ENCODE data around the gene GTF3C2. TPM values are rescaled to one million over a fixed set of nuclear protein-coding genes. Genes with fewer than 3 reads are reported as not detected.
A peak's percentile ranks its signal among the peaks of the same experiment; 100 is the strongest.

The GTF3C2 gene
- total RNA-seq, 1 experiment from 2014 or later: 79.0 TPM

DNA sequence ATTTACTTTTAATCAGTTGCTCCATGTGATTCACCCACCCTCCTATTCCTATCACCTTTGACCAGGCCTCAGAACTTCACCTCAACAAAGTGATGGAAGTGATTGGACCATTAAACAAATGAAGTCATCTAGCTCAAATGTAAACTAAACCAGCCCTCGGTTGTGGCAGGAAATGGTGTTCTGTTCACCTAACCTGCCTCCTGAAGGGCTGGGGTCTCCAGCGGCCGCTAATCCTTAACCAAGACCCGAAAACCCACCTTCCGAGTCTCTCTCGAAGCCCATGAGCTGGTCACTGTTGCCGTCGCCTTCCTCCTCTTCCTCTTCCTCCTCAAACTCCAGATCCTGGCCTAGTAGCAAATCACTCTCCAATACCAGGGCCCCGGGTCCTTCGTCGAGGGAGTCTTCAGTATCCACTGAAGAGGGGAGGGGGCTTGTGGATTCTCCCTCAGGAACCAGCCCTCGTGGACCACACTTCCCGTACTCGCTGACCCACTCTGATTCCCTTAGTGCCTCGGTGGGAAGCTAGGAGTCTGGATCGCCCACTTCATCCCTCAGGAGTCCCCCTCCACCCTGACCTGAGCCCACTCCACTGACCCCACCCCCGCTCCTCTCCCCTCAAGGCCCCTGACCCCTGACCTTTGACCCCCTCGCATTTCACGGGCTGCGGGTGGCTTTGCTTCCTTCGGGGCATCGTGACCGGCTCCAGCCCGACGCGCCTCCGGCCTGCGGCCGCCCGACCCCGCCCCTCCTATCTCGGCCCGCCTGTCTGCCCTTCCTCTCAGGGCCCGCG lies 23.5 kb upstream of the GTF3C2 start:
- Histone ChIP-seq H3K36me3 (ENCODE audit: insufficient read depth, low read length) (peaks cover 24% of the 10 kb centered on the region; the same call in 1 of the 2 replicates), H3K9ac (ENCODE audit: low read length) (peak overlapping the region; percentile 80), H2AFZ (ENCODE audit: low read length) (no peak overlapping the region), H3K9me2 (replicated peaks; ENCODE audit: insufficient read depth, low read length) (no peaks in the 10 kb centered on the region), H4K20me1 (ENCODE audit: insufficient read depth, low read depth, low read length) (no peaks in the 10 kb centered on the region), H3K79me2 (ENCODE audit: low read length) (no peaks in the 10 kb centered on the region), H3K27me3 (ENCODE audit: low read length) (no peaks in the 10 kb centered on the region), H3K9me3 (ENCODE audit: low read length) (no peaks in the 10 kb centered on the region), H3K4me2 (ENCODE audit: low read depth, low read length, poor library complexity, severe bottlenecking) (peak overlapping the region; percentile 66), H3K4me1 (ENCODE audit: low read length) (peaks cover 20% of the 10 kb centered on the region), H3K4me3 (ENCODE audit: low read length) (peak overlapping the region; percentile 75), H3K27ac (ENCODE audit: low read length) (peak overlapping the region; percentile 26)
- no peak for DNase-seq

DNA sequence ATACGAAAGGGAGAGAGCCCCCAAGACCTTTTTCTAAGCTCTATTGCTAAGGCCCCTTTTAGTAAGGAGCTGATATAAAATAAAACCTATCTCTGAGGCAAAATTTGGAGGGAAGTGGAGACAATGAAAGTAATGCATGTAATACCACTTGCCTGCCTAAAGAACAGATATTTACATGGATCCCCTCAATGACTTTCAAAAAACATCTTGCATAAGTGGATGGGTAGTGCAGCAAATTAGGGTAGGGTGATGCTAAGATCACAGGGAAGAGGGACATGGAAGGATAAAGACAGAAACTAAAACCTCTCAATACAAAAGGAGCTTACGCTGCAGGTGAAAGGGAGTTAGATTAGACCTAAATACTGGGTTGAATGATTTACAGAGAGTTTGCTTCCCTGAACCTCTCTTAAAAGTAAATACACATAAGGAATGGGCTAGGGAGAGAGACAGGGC lies 22.8 kb upstream of the GTF3C2 start:
- Histone ChIP-seq H3K27ac (ENCODE audit: low read length) (peak overlapping the region; percentile 26), H3K4me1 (ENCODE audit: low read length) (peaks cover 20% of the 10 kb centered on the region), H3K4me3 (ENCODE audit: low read length) (peak overlapping the region; percentile 75; the same call in 1 of the 2 replicates), H3K36me3 (ENCODE audit: insufficient read depth, low read length) (peaks cover 22% of the 10 kb centered on the region; the same call in 1 of the 2 replicates), H2AFZ (ENCODE audit: low read length) (no peak overlapping the region), H3K9me3 (ENCODE audit: low read length) (no peaks in the 10 kb centered on the region), H3K27me3 (ENCODE audit: low read length) (no peaks in the 10 kb centered on the region), H3K4me2 (ENCODE audit: low read depth, low read length, poor library complexity, severe bottlenecking) (peak overlapping the region; percentile 66), H3K9me2 (replicated peaks; ENCODE audit: insufficient read depth, low read length) (no peaks in the 10 kb centered on the region), H3K79me2 (ENCODE audit: low read length) (no peaks in the 10 kb centered on the region), H3K9ac (ENCODE audit: low read length) (peak overlapping the region; percentile 80), H4K20me1 (ENCODE audit: insufficient read depth, low read depth, low read length) (no peaks in the 10 kb centered on the region)
- DNase-seq: no peak

- Histone ChIP-seq H3K9me3 (ENCODE audit: low read length) (no peaks in the 10 kb centered on the region), H4K20me1 (ENCODE audit: insufficient read depth, low read depth, low read length) (no peaks in the 10 kb centered on the region), H3K36me3 (ENCODE audit: insufficient read depth, low read length) (peaks cover 26% of the 10 kb centered on the region), H3K4me2 (ENCODE audit: low read depth, low read length, poor library complexity, severe bottlenecking) (peak overlapping the region; percentile 66), H3K4me1 (ENCODE audit: low read length) (peaks cover 20% of the 10 kb centered on the region), H3K9ac (ENCODE audit: low read length) (peak overlapping the region; percentile 80; the same call in 1 of the 2 replicates), H3K9me2 (replicated peaks; ENCODE audit: insufficient read depth, low read length) (no peaks in the 10 kb centered on the region), H3K27ac (ENCODE audit: low read length) (no peak overlapping the region), H3K79me2 (ENCODE audit: low read length) (peaks cover under 1% of the 10 kb centered on the region; the same call in 1 of the 2 replicates), H3K4me3 (ENCODE audit: low read length) (no peak overlapping the region), H3K27me3 (ENCODE audit: low read length) (no peaks in the 10 kb centered on the region), H2AFZ (ENCODE audit: low read length) (no peak overlapping the region)
- DNase-seq: no peak
These were observed 22.3 kb upstream of the GTF3C2 start for GRCh38 chr2:27378809-27379290.

GRCh38 chr2:27378096-27378808 lies 21.7 kb upstream of the GTF3C2 start:
- H3K27me3 ChIP-seq (ENCODE audit: low read length): no peaks in the 10 kb centered on the region
- H3K4me1 ChIP-seq (ENCODE audit: low read length): peaks cover 20% of the 10 kb centered on the region
- H3K9ac ChIP-seq (ENCODE audit: low read length): no peak overlapping the region
- H3K9me2 ChIP-seq (replicated peaks; ENCODE audit: insufficient read depth, low read length): no peaks in the 10 kb centered on the region
- peaks cover 24% of the 10 kb centered on the region for H3K36me3 ChIP-seq (ENCODE audit: insufficient read depth, low read length)
- no peaks in the 10 kb centered on the region for H4K20me1 ChIP-seq (ENCODE audit: insufficient read depth, low read depth, low read length)
- no peak overlapping the region for H2AFZ ChIP-seq (ENCODE audit: low read length)
- DNase-seq: no peak
- H3K4me3 ChIP-seq (ENCODE audit: low read length): no peak overlapping the region
- no peak overlapping the region for H3K27ac ChIP-seq (ENCODE audit: low read length)
- no peak overlapping the region for H3K4me2 ChIP-seq (ENCODE audit: low read depth, low read length, poor library complexity, severe bottlenecking)
- no peaks in the 10 kb centered on the region for H3K9me3 ChIP-seq (ENCODE audit: low read length)
- peaks cover 4% of the 10 kb centered on the region; the same call in 1 of the 2 replicates for H3K79me2 ChIP-seq (ENCODE audit: low read length)

DNA sequence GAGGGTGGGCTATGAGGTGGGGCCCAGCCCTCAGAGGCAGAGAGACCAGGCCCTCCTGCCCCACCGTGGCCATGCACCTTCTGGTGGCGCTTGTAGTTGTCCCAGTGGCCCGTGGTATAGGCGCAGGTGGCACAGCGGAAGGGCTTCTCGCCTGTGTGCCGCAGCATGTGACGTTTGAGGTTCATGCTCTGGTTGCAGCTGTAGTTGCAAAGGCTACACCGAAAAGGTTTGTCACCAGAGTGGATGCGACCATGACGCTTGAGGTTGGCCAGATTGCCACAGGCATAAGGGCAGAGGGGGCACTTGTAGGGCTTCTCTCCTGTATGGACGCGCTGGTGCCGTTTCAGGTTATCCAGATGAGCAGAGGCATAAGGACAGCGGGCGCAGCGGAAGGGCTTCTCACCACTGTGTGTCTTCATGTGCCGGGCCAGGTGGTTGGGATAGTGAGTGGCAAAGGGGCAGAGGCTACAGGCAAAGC lies 21.1 kb upstream of the GTF3C2 start:
- Histone ChIP-seq H4K20me1 (ENCODE audit: insufficient read depth, low read depth, low read length) (no peaks in the 10 kb centered on the region), H3K27me3 (ENCODE audit: low read length) (no peaks in the 10 kb centered on the region), H3K36me3 (ENCODE audit: insufficient read depth, low read length) (peaks cover 28% of the 10 kb centered on the region), H3K9ac (ENCODE audit: low read length) (no peak overlapping the region), H3K9me3 (ENCODE audit: low read length) (no peaks in the 10 kb centered on the region), H3K27ac (ENCODE audit: low read length) (no peak overlapping the region), H3K4me1 (ENCODE audit: low read length) (peaks cover 23% of the 10 kb centered on the region), H2AFZ (ENCODE audit: low read length) (no peak overlapping the region), H3K4me3 (ENCODE audit: low read length) (no peak overlapping the region), H3K4me2 (ENCODE audit: low read depth, low read length, poor library complexity, severe bottlenecking) (no peak overlapping the region), H3K79me2 (ENCODE audit: low read length) (peaks cover 9% of the 10 kb centered on the region), H3K9me2 (replicated peaks; ENCODE audit: insufficient read depth, low read length) (no peaks in the 10 kb centered on the region)
- no peak for DNase-seq

GRCh38 chr2:27376866-27377617 lies 20.5 kb upstream of the GTF3C2 start:
- no peaks in the 10 kb centered on the region for H4K20me1 ChIP-seq (ENCODE audit: insufficient read depth, low read depth, low read length)
- no peak for DNase-seq
- no peak overlapping the region for H3K4me2 ChIP-seq (ENCODE audit: low read depth, low read length, poor library complexity, severe bottlenecking)
- H3K9ac ChIP-seq (ENCODE audit: low read length): no peak overlapping the region
- H2AFZ ChIP-seq (ENCODE audit: low read length): no peak overlapping the region
- H3K4me3 ChIP-seq (ENCODE audit: low read length): no peak overlapping the region
- H3K27me3 ChIP-seq (ENCODE audit: low read length): no peaks in the 10 kb centered on the region
- peaks cover 15% of the 10 kb centered on the region for H3K79me2 ChIP-seq (ENCODE audit: low read length)
- H3K4me1 ChIP-seq (ENCODE audit: low read length): peaks cover 29% of the 10 kb centered on the region
- no peak overlapping the region for H3K27ac ChIP-seq (ENCODE audit: low read length)
- H3K9me2 ChIP-seq (replicated peaks; ENCODE audit: insufficient read depth, low read length): no peaks in the 10 kb centered on the region
- peaks cover 26% of the 10 kb centered on the region for H3K36me3 ChIP-seq (ENCODE audit: insufficient read depth, low read length)
- H3K9me3 ChIP-seq (ENCODE audit: low read length): no peaks in the 10 kb centered on the region

DNA sequence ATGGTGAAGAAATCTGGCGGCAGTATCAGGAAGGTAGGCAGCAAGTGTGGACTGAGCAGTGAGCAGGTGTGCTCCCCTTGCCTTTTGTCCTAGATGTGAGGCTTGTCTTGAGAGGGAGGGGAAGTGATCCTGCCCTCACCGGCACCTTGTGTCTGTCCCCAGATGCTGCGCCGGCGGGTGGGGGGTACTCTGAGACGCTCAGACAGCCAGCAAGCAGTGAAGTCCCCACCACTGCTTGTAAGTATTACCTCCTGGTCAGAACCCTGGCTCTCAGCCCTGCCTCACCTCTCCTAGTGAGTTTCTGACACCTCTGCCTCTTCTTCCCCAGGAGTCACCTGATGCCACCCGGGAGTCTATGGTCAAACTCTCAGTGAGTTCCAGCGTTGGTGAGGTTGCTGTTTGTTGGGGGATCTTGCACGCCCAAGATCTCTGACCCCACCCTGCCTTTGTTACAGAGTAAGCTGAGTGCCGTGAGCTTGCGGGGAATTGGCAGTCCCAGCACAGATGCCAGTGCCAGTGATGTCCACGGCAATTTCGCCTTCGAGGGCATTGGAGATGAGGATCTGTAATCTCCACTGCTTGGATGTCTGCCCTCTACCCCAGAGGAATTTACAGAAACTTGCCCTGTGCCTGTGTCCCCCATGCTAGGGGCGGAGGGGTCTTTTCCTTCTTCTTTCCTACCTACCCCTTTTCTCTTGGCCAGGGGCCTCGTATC lies 19.7 kb upstream of the GTF3C2 start:
- Histone ChIP-seq H3K9me2 (replicated peaks; ENCODE audit: insufficient read depth, low read length) (no peaks in the 10 kb centered on the region), H3K9me3 (ENCODE audit: low read length) (no peaks in the 10 kb centered on the region), H3K27me3 (ENCODE audit: low read length) (no peaks in the 10 kb centered on the region), H3K79me2 (ENCODE audit: low read length) (peaks cover 23% of the 10 kb centered on the region), H4K20me1 (ENCODE audit: insufficient read depth, low read depth, low read length) (no peaks in the 10 kb centered on the region), H3K27ac (ENCODE audit: low read length) (no peak overlapping the region), H3K36me3 (ENCODE audit: insufficient read depth, low read length) (peaks cover 26% of the 10 kb centered on the region), H3K9ac (ENCODE audit: low read length) (no peak overlapping the region), H2AFZ (ENCODE audit: low read length) (no peak overlapping the region), H3K4me2 (ENCODE audit: low read depth, low read length, poor library complexity, severe bottlenecking) (no peak overlapping the region), H3K4me3 (ENCODE audit: low read length) (no peak overlapping the region), H3K4me1 (ENCODE audit: low read length) (peaks cover 36% of the 10 kb centered on the region)
- DNase-seq: no peak

Measured in Karpas-422 (cell line).